ENCODE data around the gene SNRPB2.

DNA sequence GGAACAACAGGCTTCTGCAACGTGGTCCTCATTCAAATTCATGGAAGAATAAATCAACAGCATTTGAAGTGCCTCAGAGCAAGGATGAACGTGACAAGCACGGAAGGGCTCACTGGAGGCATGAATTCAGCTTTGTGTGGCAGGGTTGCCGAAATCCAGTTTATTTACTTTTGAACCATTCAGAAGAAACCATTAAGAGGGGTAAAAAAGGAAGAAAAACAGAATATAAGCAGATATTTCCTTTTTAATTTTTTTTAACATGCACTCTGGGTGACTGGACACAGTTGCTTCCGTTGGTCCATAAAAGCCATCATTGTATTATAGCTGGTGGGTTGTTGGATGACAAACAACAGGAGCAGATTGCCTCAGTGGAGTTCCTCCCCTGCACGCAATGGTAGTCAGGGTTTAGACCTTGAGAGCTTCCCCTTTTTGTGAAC, 17.3 kb upstream of the SNRPB2 start:
- TF ChIP-seq, protein P1, sequence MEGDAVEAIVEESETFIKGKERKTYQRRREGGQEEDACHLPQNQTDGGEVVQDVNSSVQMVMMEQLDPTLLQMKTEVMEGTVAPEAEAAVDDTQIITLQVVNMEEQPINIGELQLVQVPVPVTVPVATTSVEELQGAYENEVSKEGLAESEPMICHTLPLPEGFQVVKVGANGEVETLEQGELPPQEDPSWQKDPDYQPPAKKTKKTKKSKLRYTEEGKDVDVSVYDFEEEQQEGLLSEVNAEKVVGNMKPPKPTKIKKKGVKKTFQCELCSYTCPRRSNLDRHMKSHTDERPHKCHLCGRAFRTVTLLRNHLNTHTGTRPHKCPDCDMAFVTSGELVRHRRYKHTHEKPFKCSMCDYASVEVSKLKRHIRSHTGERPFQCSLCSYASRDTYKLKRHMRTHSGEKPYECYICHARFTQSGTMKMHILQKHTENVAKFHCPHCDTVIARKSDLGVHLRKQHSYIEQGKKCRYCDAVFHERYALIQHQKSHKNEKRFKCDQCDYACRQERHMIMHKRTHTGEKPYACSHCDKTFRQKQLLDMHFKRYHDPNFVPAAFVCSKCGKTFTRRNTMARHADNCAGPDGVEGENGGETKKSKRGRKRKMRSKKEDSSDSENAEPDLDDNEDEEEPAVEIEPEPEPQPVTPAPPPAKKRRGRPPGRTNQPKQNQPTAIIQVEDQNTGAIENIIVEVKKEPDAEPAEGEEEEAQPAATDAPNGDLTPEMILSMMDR (optimal IDR thresholded peaks at IDR 0.05 in 1 of 3, IDR thresholded peaks at IDR 0.05 in 1 of 3, conservative IDR thresholded peaks at IDR 0.05 in 1 of 3; ENCODE audit: extremely low read depth in 1 of 3, insufficient read depth in 2 of 3, low read length in 3 of 3) = no peak
- TF ChIP-seq EZH2 (IDR thresholded peaks at IDR 0.05; ENCODE audit: low read length) = no peak

Data from keratinocyte (primary cell).